Adrenal gland (tissue), 12 donors: ENCODE data around the gene CADM1. TPM values are rescaled to one million over a fixed set of nuclear protein-coding genes. Genes with fewer than 3 reads are reported as not detected.

Experiments
- DNase-seq, 7 donors: peaks; one replicate each; pipeline ENCODE4 v3.0.0-alpha.2; 2019 to 2020
- H3K27ac ChIP-seq, 5 donors: fragments of 200-600 bp; sonication (generic) in 4 of 5; 1 replicate in 3 of 5; 2 replicates in 2 of 5; pipeline versions ENCODE4 v1.5.1 to v1.8.0; 2016 to 2020; ENCODE audit warnings: mild to moderate bottlenecking in 1 of 5
- H3K27me3 ChIP-seq: fragments of 200-600 bp; 2 replicates; pipeline ENCODE4 v1.8.0; 2021
- H3K36me3 ChIP-seq, 2 donors: fragments of 200-600 bp; replicated peaks in 1 of 2; 1 replicate in 1 of 2; 2 replicates in 1 of 2; pipeline versions ENCODE4 v1.5.1 to v1.8.0; 2018 to 2022
- H3K4me1 ChIP-seq, 2 donors: fragments of 200-600 bp; replicated peaks in 1 of 2; 1 replicate in 1 of 2; 2 replicates in 1 of 2; pipeline versions ENCODE4 v1.5.1 to v1.8.0; 2018 to 2021
- H3K4me3 ChIP-seq, 4 donors: fragments of 200-600 bp; sonication (generic) in 3 of 4; one replicate each; pipeline ENCODE4 v1.5.1; 2016 to 2018
- H3K9me3 ChIP-seq, 3 donors: fragments of 200-600 bp; sonication (generic) in 1 of 3; replicated peaks in 1 of 3; 1 replicate in 2 of 3; 2 replicates in 1 of 3; pipeline versions ENCODE4 v1.5.1 to v1.8.0; 2016 to 2021
- POLR2A ChIP-seq, 2 donors: fragments of 450-650 bp; IDR thresholded peaks; one replicate each; pipeline ENCODE4 v1.6.1; 2017; ENCODE audit warnings: antibody characterized with exemption in 2 of 2, mild to moderate bottlenecking in 2 of 2, moderate library complexity in 1 of 2
- WGBS, 4 donors: extraction: QIAGEN DNeasy Blood & Tissue Kit in 2 of 4; methylation state at CpG; one replicate each; pipeline versions ENCODE4 v1.1.5 to v1.1.7; 2013 to 2017; 5-methylcytosine and 5-hydroxymethylcytosine counted together
- intact Hi-C, 2 donors: fragments of 100-400 bp; cut with DNase I; formaldehyde crosslinking; loops; one replicate each; pipeline versions ENCODE4 v1.14.1 to v1.15.0; 2022 to 2023
- polyA plus RNA-seq, 3 donors: library from polyadenylated mRNA; stranded (reverse); fragments of 200-250 nt in 2 of 3; fragments of 350-450 nt in 1 of 3; fragmentation: Illumina TruSeq in 1 of 3; extraction: RNeasy Lipid Tissue Mini Kit (QIAGEN cat#74804) in 1 of 3; gene quantifications; one replicate each; pipeline ENCODE4 v1.2.3, GENCODE V29; 2013 to 2014
- total RNA-seq, 9 donors: library from RNA; depleted of rRNA in 4 of 9; stranded (reverse); fragments of >200 nt in 4 of 9; fragments of 120-200 nt in 1 of 9; fragmentation: NEBNext Ultra II Directional in 1 of 9; extraction: Animal tissue kit (Norgen Biotek cat#: 25700) in 1 of 9; gene quantifications; one replicate each; pipeline versions ENCODE4 v1.1.0 to v1.2.4, GENCODE V29; 2013 to 2023
- TF ChIP-seq, protein P1 (sequence below), 6 experiments: fragments of 450-650 bp in 4 of 6; fragments of 200-600 bp in 2 of 6; sonication (generic) in 1 of 6; IDR thresholded peaks; 1 replicate in 5 of 6; 2 replicates in 1 of 6; pipeline versions ENCODE4 v1.5.1 to v1.8.0; 2016 to 2021; ENCODE audit warnings: antibody characterized with exemption in 6 of 6, mild to moderate bottlenecking in 2 of 6, moderate library complexity in 1 of 6
- donor health status: healthy with polysubstance abuse.
- donor health status: Bipolar disorder and iron deficiency.
- donor health status: DM: yes; HTN: yes; CAD: no.
- donor health status: DM: no; HTN: no; CAD: no.
- donor health status: DM: no; HTN: no; CAD: no.
- donor health status: DM: yes; HTN: yes; CAD: no.

CADM1 gene
- total and polyA plus RNA-seq, 12 donors, result 21.6 to 256 (median 39.8) TPM

DNA sequence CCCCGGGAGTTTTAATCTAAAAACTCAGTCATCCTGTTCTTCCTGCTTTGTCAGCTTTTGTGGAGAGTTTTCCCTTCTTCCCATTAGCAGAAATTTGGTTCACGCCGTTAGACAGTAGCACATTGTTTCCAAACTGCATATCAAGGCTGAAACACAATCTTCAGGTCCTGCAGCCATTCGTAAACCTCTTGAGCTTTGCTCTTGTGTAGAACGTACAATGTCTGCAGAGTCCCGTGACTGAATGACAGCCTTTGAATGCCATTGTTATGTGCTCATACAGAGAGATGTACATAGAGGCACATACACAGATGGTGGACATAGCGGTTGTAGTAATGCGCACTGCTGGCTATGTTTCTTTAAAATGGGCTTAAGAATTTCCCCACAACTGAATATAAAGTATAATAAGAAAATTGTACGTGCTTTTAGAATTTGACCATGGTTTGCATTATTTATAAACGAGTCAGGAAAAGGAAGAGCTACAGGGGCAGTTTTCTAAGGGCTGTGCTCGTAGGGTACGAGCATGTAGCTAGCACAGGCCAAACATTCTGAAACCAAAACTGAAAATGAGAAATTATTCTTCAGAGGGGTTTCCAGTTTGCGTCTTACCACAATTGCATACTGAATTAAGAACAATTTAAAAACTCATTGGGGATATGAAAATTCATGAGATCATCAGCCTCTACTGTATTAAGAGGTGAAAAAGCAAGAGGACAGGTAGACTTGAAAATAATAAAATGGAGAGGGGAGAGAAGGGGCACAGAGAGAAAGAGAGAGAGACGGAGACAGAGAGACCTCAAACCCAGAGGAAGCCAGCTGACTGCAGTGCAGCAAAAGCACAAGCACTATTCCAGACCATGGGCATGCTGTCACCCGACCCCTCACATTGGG lies 310.1 kb downstream of the CADM1 start:
- Histone ChIP-seq H3K36me3 (no peaks in the 10 kb centered on the region), H3K4me1 (no peaks in the 10 kb centered on the region), H3K9me3 (no peaks in the 10 kb centered on the region), H3K27me3 (no peaks in the 10 kb centered on the region), H3K4me3 (no peak overlapping the region), H3K27ac (no peak overlapping the region)
- 85 to 87% (median 86%) methylated on average over 15 of the region's 15 CpGs for WGBS, 4 donors
- TF ChIP-seq POLR2A (IDR thresholded peaks at IDR 0.05), result no peak
- TF ChIP-seq, protein P1, sequence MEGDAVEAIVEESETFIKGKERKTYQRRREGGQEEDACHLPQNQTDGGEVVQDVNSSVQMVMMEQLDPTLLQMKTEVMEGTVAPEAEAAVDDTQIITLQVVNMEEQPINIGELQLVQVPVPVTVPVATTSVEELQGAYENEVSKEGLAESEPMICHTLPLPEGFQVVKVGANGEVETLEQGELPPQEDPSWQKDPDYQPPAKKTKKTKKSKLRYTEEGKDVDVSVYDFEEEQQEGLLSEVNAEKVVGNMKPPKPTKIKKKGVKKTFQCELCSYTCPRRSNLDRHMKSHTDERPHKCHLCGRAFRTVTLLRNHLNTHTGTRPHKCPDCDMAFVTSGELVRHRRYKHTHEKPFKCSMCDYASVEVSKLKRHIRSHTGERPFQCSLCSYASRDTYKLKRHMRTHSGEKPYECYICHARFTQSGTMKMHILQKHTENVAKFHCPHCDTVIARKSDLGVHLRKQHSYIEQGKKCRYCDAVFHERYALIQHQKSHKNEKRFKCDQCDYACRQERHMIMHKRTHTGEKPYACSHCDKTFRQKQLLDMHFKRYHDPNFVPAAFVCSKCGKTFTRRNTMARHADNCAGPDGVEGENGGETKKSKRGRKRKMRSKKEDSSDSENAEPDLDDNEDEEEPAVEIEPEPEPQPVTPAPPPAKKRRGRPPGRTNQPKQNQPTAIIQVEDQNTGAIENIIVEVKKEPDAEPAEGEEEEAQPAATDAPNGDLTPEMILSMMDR (IDR thresholded peaks at IDR 0.05), result no peak
- intact Hi-C loops, result no loop called here
- DNase-seq, result no peak

DNA sequence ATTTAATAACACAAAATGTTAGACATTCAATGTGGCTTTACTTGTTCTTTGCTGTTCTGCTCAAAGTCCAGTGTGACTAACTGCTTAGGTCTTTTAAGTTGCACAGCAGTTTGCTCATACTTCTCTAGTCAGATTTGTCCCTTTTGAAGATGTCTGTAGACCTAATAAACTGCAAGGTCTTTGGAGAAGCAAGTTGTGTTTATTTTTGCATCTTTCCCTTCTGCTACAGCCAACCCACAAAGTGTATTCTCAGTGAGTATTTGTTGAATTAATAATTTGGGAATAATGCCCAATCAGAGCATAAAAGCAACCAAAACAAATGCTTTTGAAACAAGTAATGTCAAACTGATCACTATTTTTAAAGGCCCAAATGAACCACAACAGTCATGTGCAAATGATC lies 312.5 kb downstream of the CADM1 start:
- Histone ChIP-seq H3K4me1 (no peaks in the 10 kb centered on the region), H3K27me3 (no peaks in the 10 kb centered on the region), H3K27ac (no peak overlapping the region), H3K4me3 (no peak overlapping the region), H3K36me3 (no peaks in the 10 kb centered on the region), H3K9me3 (no peaks in the 10 kb centered on the region)
- no peak for TF ChIP-seq POLR2A (IDR thresholded peaks at IDR 0.05)
- TF ChIP-seq, protein P1 (IDR thresholded peaks at IDR 0.05), result no peak
- intact Hi-C loops, result no loop called here
- DNase-seq, result no peak

DNA sequence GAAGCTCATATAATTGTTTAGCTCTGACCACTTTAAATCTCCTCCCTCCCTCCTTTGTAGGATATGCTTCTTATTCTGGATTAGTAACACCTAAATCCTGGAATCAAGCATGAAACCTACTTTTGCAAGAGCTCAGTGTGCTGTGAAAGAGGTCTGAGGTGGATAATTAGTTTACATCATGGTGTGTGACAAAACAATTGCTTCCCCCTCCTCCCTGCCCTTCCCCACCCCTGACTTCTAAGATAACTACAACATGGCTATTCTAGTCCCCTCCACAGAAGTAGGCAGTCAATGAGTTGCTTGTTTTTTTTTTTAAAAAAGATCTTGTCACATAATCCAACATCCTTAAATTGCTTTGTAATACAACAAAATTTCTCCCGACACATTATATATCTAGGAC lies 314.0 kb downstream of the CADM1 start:
- Histone ChIP-seq H3K4me1 (peaks cover 0 to 2% of the 10 kb centered on the region in 2 donors), H3K9me3 (no peaks in the 10 kb centered on the region), H3K27me3 (no peaks in the 10 kb centered on the region), H3K4me3 (no peak overlapping the region), H3K36me3 (no peaks in the 10 kb centered on the region), H3K27ac (no peak overlapping the region)
- whole genome bisulfite sequencing, 4 donors, result 89 to 100% (median 96%) methylated on average over 1 of the region's 1 CpG
- TF ChIP-seq, protein P1 (IDR thresholded peaks at IDR 0.05), result no peak
- no peak for TF ChIP-seq POLR2A (IDR thresholded peaks at IDR 0.05)
- DNase-seq, result no peak
- intact Hi-C loops, result no loop called here

DNA sequence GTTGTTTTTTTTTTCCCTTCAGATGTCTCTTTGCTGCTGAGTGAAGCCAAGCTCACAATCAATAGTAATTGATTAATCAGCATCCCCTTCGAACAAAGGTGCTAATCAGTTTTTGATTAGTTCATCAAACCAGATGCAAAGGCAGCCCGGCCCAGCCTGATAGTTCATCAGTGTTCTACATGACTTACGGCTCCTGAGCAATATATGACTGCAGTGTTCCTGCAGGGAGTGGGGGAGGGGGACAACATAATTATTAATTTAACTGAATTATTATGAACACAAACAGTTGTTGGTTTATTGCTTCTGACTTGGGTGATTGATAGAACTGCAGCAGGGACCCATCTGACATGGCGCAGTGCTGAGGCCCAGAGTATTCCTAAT lies 315.3 kb downstream of the CADM1 start:
- Histone ChIP-seq H3K36me3 (no peaks in the 10 kb centered on the region), H3K9me3 (no peaks in the 10 kb centered on the region), H3K4me3 (no peak overlapping the region), H3K27me3 (no peaks in the 10 kb centered on the region), H3K4me1 (peaks cover 0 to 7% of the 10 kb centered on the region in 2 donors), H3K27ac (no peak overlapping the region)
- DNase-seq, result no peak
- WGBS, 4 donors, result 92 to 97% (median 93%) methylated on average over 4 of the region's 4 CpGs
- intact Hi-C loops, result no loop called here
- TF ChIP-seq, protein P1 (IDR thresholded peaks at IDR 0.05), result no peak
